Muscle of leg (tissue), 11 donors: ENCODE data around the gene SYTL1. TPM values are rescaled to one million over a fixed set of nuclear protein-coding genes. Genes with fewer than 3 reads are reported as not detected.

ENCODE experiments used
- DNase-seq: peaks from one replicate; pipeline ENCODE4 v3.0.0; 2013
- H3K27ac ChIP-seq: one replicate; pipeline ENCODE4 v1.5.1; 2013; ENCODE audit warnings: mild to moderate bottlenecking, low read length, control low read depth
- H3K27me3 ChIP-seq: one replicate; pipeline ENCODE4 v1.6.1; 2013; ENCODE audit warnings: low read length; ENCODE audit not compliant: control insufficient read depth, insufficient read depth
- H3K36me3 ChIP-seq: one replicate; pipeline ENCODE4 v1.6.1; 2013; ENCODE audit warnings: low read length; ENCODE audit not compliant: control insufficient read depth, insufficient read depth
- H3K4me1 ChIP-seq: one replicate; pipeline ENCODE4 v1.6.1; 2013; ENCODE audit warnings: low read length; ENCODE audit not compliant: control insufficient read depth, insufficient read depth
- H3K4me3 ChIP-seq: one replicate; pipeline ENCODE4 v1.5.1; 2013; ENCODE audit warnings: low read length, control low read depth
- H3K9me3 ChIP-seq: replicated peaks from 2 replicates; pipeline ENCODE4 v1.6.1; 2013; ENCODE audit warnings: low read depth, low read length; ENCODE audit not compliant: control insufficient read depth
- WGBS: methylation state at CpG from one replicate; pipeline ENCODE4 v1.1.5; 2013; ENCODE audit warnings: missing lambda C conversion rate; ENCODE audit not compliant: insufficient coverage; 5-methylcytosine and 5-hydroxymethylcytosine counted together
- polyA plus RNA-seq, 8 donors: library from polyadenylated mRNA; unstranded; fragments of 120-200 nt; gene quantifications; one replicate each; pipeline versions ENCODE4 v1.2.1 to v1.2.3, GENCODE V29; 2013; ENCODE audit warnings: inconsistent platforms in 1 of 8, low replicate concordance in 1 of 8; ENCODE audit not compliant: insufficient read length in 8 of 8, insufficient read depth in 1 of 8
- total RNA-seq: library from RNA; stranded (reverse); fragments of 120-200 nt; gene quantifications from one replicate; pipeline ENCODE4 v1.2.4, GENCODE V29; 2013

The SYTL1 gene
- total and polyA plus RNA-seq, 9 donors, result 0.62 to 4.8 (median 1.2) TPM

- Histone ChIP-seq H3K4me1 (peaks cover 27% of the 10 kb centered on the region), H3K27ac (peak overlapping the region; percentile 99), H3K4me3 (peak overlapping the region; percentile 67), H3K9me3 (no peaks in the 10 kb centered on the region), H3K36me3 (peaks cover 28% of the 10 kb centered on the region), H3K27me3 (peaks cover 3% of the 10 kb centered on the region)
- DNase-seq, result peak; percentile 93
- WGBS, result 3% methylated on average over 32 of the region's 40 CpGs
Observed at GRCh38 chr1:27365372-27366112, 23.7 kb downstream of the SYTL1 start.

- Histone ChIP-seq H3K27me3 (no peaks in the 10 kb centered on the region), H3K36me3 (peaks cover 28% of the 10 kb centered on the region), H3K27ac (peak overlapping the region; percentile 99), H3K9me3 (no peaks in the 10 kb centered on the region), H3K4me3 (peak overlapping the region; percentile 67), H3K4me1 (peaks cover 25% of the 10 kb centered on the region)
- WGBS, result under 1% methylated on average over 29 of the region's 30 CpGs
- peak; percentile 88 for DNase-seq
Observed at GRCh38 chr1:27366113-27366410, 24.2 kb downstream of the SYTL1 start.

DNA sequence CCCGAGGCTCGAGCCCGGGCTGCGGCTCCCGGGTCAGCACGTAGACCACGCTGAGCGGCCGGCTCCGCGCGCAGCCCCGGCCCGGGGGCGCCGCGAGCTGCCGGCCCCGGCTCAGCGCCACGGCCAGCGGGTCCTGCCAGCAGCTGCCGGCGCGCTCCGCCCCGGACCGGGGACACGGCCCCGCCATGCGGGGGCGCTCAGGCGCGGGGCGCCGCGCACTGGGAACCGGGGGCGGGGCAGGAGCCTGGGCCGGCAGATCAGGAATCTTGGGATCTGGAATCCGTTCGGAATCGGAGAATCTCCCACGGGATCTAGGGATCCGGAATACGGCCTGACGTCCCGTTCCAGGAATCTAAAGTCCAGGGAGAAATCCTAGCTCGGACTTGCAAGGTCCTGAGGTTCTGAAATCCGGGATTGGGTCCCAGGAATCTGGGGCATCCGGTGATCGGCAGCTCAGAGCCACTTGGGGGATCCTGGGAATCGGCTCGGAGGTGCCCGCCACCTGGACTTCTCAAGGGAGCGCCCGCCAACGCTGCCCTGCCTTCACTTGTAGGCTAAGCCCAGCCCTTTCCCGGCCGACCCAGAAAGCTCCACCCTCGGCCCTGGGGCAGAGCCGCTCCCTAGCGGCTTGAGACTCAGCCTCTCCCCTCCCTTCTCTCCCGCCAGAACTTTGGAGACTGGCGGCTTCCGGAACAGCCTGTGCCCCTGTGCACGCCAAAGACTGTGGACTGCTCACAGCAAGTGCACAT is 24.8 kb downstream of the SYTL1 start, which contains the start of gene MAP3K6:
MAP3K6 (minus strand) TSS at position 551 of the 749 bp plus-strand sequence; CDS start at position 187, 364 bp downstream.
- H3K36me3 ChIP-seq, result peaks cover 24% of the 10 kb centered on the region
- DNase-seq, result peak; percentile 87
- WGBS, result under 1% methylated on average over 66 of the region's 67 CpGs
- H3K27me3 ChIP-seq, result no peaks in the 10 kb centered on the region
- peaks cover 25% of the 10 kb centered on the region for H3K4me1 ChIP-seq
- H3K27ac ChIP-seq, result peak within 1 kb of the TSS; percentile 99
- H3K4me3 ChIP-seq, result peak within 1 kb of the TSS; percentile 67
- H3K9me3 ChIP-seq, result no peaks in the 10 kb centered on the region

DNA sequence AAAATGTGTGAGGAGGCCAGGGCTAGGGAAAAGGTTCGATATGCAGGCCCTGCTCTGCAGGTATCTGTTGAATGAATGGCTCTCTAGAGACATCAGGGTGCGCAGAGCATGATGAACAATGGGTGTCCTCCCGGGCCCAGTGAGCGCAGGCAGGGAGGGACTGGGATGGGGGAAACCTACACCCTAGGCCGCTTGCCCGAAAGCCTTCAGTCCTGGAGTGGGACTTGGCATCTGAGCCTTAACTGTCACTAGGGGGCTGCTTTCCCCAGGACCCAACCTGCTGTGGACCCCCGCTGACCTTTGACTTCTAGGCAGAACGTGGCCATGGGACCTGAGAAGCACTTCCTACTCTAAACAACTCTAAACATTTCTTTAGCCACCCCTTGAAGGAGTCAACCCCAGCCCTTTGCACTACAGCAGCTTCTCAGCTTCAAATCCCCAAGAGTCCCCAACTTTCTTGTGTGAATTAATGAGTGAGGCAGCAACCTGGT is 25.4 kb downstream of the SYTL1 start:
- H3K9me3 ChIP-seq, result no peaks in the 10 kb centered on the region
- WGBS, result 33% methylated on average over 6 of the region's 8 CpGs
- H3K36me3 ChIP-seq, result peaks cover 21% of the 10 kb centered on the region
- peak overlapping the region; percentile 42 for H3K4me3 ChIP-seq
- peaks cover 25% of the 10 kb centered on the region for H3K4me1 ChIP-seq
- peak overlapping the region; percentile 87 for H3K27ac ChIP-seq
- no peaks in the 10 kb centered on the region for H3K27me3 ChIP-seq
- no peak for DNase-seq

GRCh38 chr1:27368869-27369582 is 27.2 kb downstream of the SYTL1 start:
- Histone ChIP-seq H3K9me3 (no peaks in the 10 kb centered on the region), H3K27ac (no peak overlapping the region), H3K27me3 (peaks cover 2% of the 10 kb centered on the region), H3K36me3 (peaks cover 5% of the 10 kb centered on the region), H3K4me3 (no peak overlapping the region), H3K4me1 (peaks cover 25% of the 10 kb centered on the region)
- WGBS, result 73% methylated on average over 13 of the region's 13 CpGs
- DNase-seq, result no peak

GRCh38 chr1:27372022-27372807 is 30.4 kb downstream of the SYTL1 start:
- no peaks in the 10 kb centered on the region for H3K9me3 ChIP-seq
- no peak overlapping the region for H3K27ac ChIP-seq
- peaks cover 7% of the 10 kb centered on the region for H3K4me1 ChIP-seq
- no peaks in the 10 kb centered on the region for H3K36me3 ChIP-seq
- WGBS, result 79% methylated on average over 11 of the region's 19 CpGs
- no peak overlapping the region for H3K4me3 ChIP-seq
- DNase-seq, result no peak
- H3K27me3 ChIP-seq, result peaks cover 2% of the 10 kb centered on the region

GRCh38 chr1:27372808-27373690 is 31.2 kb downstream of the SYTL1 start:
- DNase-seq, result no peak
- Histone ChIP-seq H3K27ac (no peak overlapping the region), H3K36me3 (no peaks in the 10 kb centered on the region), H3K4me3 (no peak overlapping the region), H3K9me3 (no peaks in the 10 kb centered on the region), H3K4me1 (peaks cover 4% of the 10 kb centered on the region), H3K27me3 (peaks cover 2% of the 10 kb centered on the region)
- 88% methylated on average over 6 of the region's 11 CpGs for WGBS

DNA sequence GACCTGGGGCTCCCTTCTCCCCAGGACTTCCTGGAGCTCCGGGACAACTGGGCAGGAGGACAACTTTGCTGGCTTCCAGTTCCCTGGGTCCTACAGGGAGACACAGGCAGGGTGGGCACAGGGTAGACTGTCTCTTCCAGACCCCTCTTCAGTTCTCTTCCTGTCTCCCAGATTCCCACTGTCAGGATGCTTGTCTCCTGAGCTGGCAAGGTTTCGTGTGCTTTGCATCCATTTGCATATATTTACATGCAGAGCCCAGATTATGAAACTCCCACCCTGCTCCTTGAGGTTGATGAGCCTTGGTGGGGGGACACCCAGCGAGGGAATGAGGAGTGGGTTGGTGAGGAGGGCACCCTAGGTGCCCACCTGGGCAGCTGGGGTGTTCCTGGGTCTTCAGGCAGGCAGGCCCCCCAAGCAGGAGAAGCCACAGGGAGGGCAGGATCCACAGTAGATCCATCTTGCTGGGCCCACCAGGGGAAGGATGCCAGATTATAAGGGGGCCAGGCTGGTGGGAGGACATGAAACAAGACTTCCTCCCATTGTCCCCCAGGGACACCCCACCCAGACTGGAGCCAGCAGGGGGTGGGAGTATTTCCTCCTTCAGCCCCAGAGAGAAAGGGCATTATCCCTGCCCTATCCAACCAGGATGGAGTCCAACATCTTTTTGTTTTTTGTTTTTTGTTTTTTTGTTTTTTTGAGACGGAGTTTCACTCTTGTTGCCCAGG is 32.7 kb downstream of the SYTL1 start, which contains the start of gene FCN3:
FCN3 (minus strand) TSS at position 463 of the 725 bp plus-strand sequence; CDS start at position 457, 6 bp downstream.
- Histone ChIP-seq H3K4me1 (peaks cover 4% of the 10 kb centered on the region), H3K9me3 (no peaks in the 10 kb centered on the region), H3K36me3 (no peaks in the 10 kb centered on the region), H3K27me3 (peaks cover 2% of the 10 kb centered on the region), H3K27ac (no peak within 1 kb of the TSS), H3K4me3 (no peak within 1 kb of the TSS)
- 79% methylated on average over 3 of the region's 4 CpGs for WGBS
- DNase-seq, result no peak
